NT2/D1 (cell line): ENCODE data around the gene NT5DC2.

Experiments used
- DNase-seq: peaks from one replicate; pipeline ENCODE4 v3.0.0-alpha.2; 2011; ENCODE audit warnings: low read depth, low spot score
- H3K27me3 ChIP-seq: 2 replicates; pipeline ENCODE4 v1.6.0; 2011; ENCODE audit warnings: mild to moderate bottlenecking; ENCODE audit not compliant: insufficient read length, insufficient read depth
- H3K36me3 ChIP-seq: 2 replicates; pipeline ENCODE4 v1.6.1; 2011; ENCODE audit warnings: mild to moderate bottlenecking, low read length, mixed read lengths; ENCODE audit not compliant: insufficient read depth, insufficient read length
- H3K4me1 ChIP-seq: 2 replicates; pipeline ENCODE4 v1.5.1; 2011; ENCODE audit not compliant: insufficient read depth, insufficient read length
- H3K4me3 ChIP-seq: 2 replicates; pipeline ENCODE4 v1.5.1; 2011; ENCODE audit warnings: low read depth; ENCODE audit not compliant: insufficient read length
- H3K9ac ChIP-seq: 2 replicates; pipeline ENCODE4 v1.6.0; 2011; ENCODE audit warnings: low read depth; ENCODE audit not compliant: insufficient read length
- H3K9me3 ChIP-seq: 2 replicates; pipeline ENCODE4 v1.5.1; 2011; ENCODE audit warnings: mild to moderate bottlenecking, low read length; ENCODE audit not compliant: insufficient read depth
- SUZ12 ChIP-seq: IDR thresholded peaks from 2 replicates; pipeline ENCODE4 v1.6.1; 2011; ENCODE audit not compliant: insufficient read length, insufficient read depth; ENCODE audit errors: extremely low read depth
- YY1 ChIP-seq: IDR thresholded peaks from 2 replicates; pipeline ENCODE4 v1.6.1; 2011; ENCODE audit not compliant: insufficient read length, insufficient read depth
- ZNF274 ChIP-seq: IDR thresholded peaks from 2 replicates; pipeline ENCODE4 v1.6.1; 2011; ENCODE audit warnings: mild to moderate bottlenecking, low read depth, low read length

The NT5DC2 gene

DNA sequence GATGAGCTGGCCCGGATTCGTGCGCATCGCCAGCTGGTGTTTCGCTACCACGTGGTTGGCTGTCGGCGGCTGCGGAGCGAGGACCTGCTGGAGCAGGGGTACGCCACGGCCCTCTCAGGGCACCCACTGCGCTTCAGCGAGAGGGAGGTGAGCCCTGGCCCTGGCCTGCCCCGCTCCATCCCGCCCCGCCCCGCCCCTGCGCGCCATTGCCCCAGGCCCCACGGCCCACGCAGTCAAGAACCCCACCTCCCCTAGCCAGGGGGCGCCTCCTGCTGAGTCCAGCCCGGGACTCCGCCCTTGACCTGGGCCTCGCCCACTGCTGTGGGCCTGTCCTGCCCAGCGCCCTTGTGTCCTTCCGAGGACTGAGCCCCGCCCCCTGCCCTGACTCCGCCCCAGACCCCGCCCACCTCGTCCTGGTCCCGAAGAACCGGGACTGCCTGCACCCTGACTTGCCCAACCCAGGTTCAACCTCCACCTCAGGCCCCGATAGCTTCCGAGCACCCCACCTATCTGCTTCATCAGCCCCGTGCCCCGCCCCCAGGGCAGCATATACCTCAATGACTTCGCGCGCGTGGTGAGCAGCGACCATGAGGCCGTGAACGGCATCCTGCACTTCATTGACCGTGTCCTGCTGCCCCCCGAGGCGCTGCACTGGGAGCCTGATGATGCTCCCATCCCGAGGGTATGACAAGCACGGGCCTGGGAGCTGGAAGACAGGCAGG is 14.8 kb downstream of the NT5DC2 start:
- H3K27me3 ChIP-seq = no peaks in the 10 kb centered on the region
- DNase-seq = no peak
- no peak overlapping the region for H3K4me3 ChIP-seq
- no peak overlapping the region for H3K9ac ChIP-seq
- H3K4me1 ChIP-seq = peaks cover 13% of the 10 kb centered on the region
- H3K36me3 ChIP-seq = peaks cover 27% of the 10 kb centered on the region
- TF ChIP-seq YY1 = no peak
- no peak for TF ChIP-seq ZNF274
- TF ChIP-seq SUZ12 = no peak
- no peaks in the 10 kb centered on the region for H3K9me3 ChIP-seq

- no peak for DNase-seq
- TF ChIP-seq YY1 (no peak), SUZ12 (no peak), ZNF274 (no peak)
- no peak overlapping the region for H3K9ac ChIP-seq
- no peaks in the 10 kb centered on the region for H3K27me3 ChIP-seq
- H3K4me3 ChIP-seq = no peak overlapping the region
- H3K9me3 ChIP-seq = no peaks in the 10 kb centered on the region
- H3K36me3 ChIP-seq = peaks cover 18% of the 10 kb centered on the region
- peaks cover 13% of the 10 kb centered on the region for H3K4me1 ChIP-seq
Observed at GRCh38 chr3:52517796-52518722, 15.6 kb downstream of the NT5DC2 start.

GRCh38 chr3:52516509-52517195 is 17.0 kb downstream of the NT5DC2 start:
- Histone ChIP-seq H3K4me1 (peaks cover 13% of the 10 kb centered on the region), H3K4me3 (no peak overlapping the region), H3K27me3 (peaks cover 3% of the 10 kb centered on the region), H3K9ac (no peak overlapping the region), H3K36me3 (peaks cover 5% of the 10 kb centered on the region), H3K9me3 (no peaks in the 10 kb centered on the region)
- TF ChIP-seq ZNF274 (no peak), SUZ12 (no peak), YY1 (no peak)
- DNase-seq = no peak

DNA sequence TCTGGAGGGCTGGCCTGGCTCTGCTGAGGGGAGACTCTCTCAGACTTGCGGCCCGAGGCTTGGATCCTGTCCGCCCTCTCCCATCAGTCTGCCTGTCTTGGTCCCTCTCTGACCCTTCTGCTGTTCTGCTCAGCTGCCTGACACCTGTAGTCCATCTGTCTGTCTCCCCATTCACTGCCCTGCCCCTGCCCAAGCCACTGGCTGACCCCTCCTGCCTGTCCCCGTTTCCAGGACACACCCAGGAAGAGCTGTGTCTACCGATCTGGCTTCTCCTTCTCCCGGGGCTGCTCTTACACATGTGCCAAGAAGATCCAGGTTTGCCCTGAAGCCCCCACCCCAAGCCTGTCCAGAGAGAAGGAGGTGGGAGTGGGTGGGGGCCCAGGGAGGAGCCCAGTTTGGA is 18.5 kb downstream of the NT5DC2 start:
- H3K9ac ChIP-seq = no peak overlapping the region
- peaks cover 13% of the 10 kb centered on the region for H3K4me1 ChIP-seq
- no peak overlapping the region for H3K4me3 ChIP-seq
- TF ChIP-seq SUZ12 (no peak), YY1 (no peak), ZNF274 (no peak)
- peaks cover 7% of the 10 kb centered on the region for H3K27me3 ChIP-seq
- H3K36me3 ChIP-seq = no peaks in the 10 kb centered on the region
- no peaks in the 10 kb centered on the region for H3K9me3 ChIP-seq
- no peak for DNase-seq

GRCh38 chr3:52514576-52514975 is 19.1 kb downstream of the NT5DC2 start:
- H3K9ac ChIP-seq = no peak overlapping the region
- peaks cover 11% of the 10 kb centered on the region for H3K4me1 ChIP-seq
- no peak for TF ChIP-seq SUZ12
- no peak for TF ChIP-seq YY1
- TF ChIP-seq ZNF274 = no peak
- H3K9me3 ChIP-seq = no peaks in the 10 kb centered on the region
- H3K27me3 ChIP-seq = peaks cover 13% of the 10 kb centered on the region
- no peaks in the 10 kb centered on the region for H3K36me3 ChIP-seq
- H3K4me3 ChIP-seq = no peak overlapping the region
- DNase-seq = no peak

DNA sequence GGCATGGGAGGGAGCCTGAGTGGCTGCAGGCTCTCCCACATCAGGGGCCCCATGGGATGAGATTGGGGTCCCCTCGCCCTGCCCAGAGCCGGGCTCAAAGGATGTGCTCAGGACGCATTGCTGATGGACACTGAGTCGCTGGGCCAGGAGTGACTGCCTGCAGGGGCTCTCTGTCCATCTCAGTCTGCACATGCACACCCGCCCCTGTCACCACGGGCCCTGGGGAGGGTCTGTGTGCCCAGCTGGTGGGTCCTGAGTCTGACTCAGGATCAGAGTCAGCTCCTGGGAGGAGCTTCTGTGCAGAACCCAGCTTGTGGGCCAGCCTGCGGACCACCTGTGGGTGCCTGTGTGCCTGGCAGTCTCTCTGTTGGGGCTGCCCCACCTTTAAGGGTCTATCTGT is 20.4 kb downstream of the NT5DC2 start:
- peaks cover 14% of the 10 kb centered on the region for H3K27me3 ChIP-seq
- H3K9me3 ChIP-seq = no peaks in the 10 kb centered on the region
- peaks cover 7% of the 10 kb centered on the region for H3K4me1 ChIP-seq
- no peak for DNase-seq
- H3K9ac ChIP-seq = no peak overlapping the region
- TF ChIP-seq SUZ12 (no peak), ZNF274 (no peak), YY1 (no peak)
- H3K36me3 ChIP-seq = no peaks in the 10 kb centered on the region
- no peak overlapping the region for H3K4me3 ChIP-seq
